ENCODE results near the gene PTGES. TPM values are rescaled to one million over a fixed set of nuclear protein-coding genes. Genes with fewer than 3 reads are reported as not detected.
A peak's percentile ranks its signal among the peaks of the same experiment; 100 is the strongest.

PTGES gene
- polyA plus RNA-seq, 3 donors: 0.29 to 1.8 (median 0.84) TPM

GRCh38 chr9:129701054-129701453 lies 51.8 kb downstream of the PTGES start:
- Histone ChIP-seq H2AFZ (ENCODE audit: insufficient read depth, low read depth, low read length, poor library complexity, severe bottlenecking) (no peak overlapping the region), H3K4me3 (replicated peaks in 1 of 3; ENCODE audit: low read depth in 2 of 3, low read length in 3 of 3) (no peak overlapping the region), H3K4me2 (replicated peaks; ENCODE audit: extremely low read depth, low read length, poor library complexity, severe bottlenecking) (no peak overlapping the region), H3K27me3 (ENCODE audit: control insufficient read depth in 2 of 2, insufficient read depth in 2 of 2, low read length in 2 of 2) (peaks cover 5 to 35% of the 10 kb centered on the region in 2 donors), H3K9me3 (replicated peaks in 1 of 2; ENCODE audit: control insufficient read depth in 1 of 2, insufficient read depth in 1 of 2, low read length in 2 of 2) (peaks cover 0 to 5% of the 10 kb centered on the region in 2 donors), H3K4me1 (ENCODE audit: control insufficient read depth in 1 of 2, insufficient read depth in 2 of 2, low read length in 2 of 2) (no peaks in the 10 kb centered on the region), H3K79me2 (ENCODE audit: insufficient read depth, low read length) (no peaks in the 10 kb centered on the region), H3K36me3 (replicated peaks in 1 of 2; ENCODE audit: control insufficient read depth in 1 of 2, insufficient read depth in 2 of 2, low read length in 2 of 2) (no peaks in the 10 kb centered on the region), H4K20me1 (ENCODE audit: insufficient read depth, low read length) (no peaks in the 10 kb centered on the region), H3K27ac (ENCODE audit: low read depth in 1 of 2, low read length in 2 of 2) (no peak overlapping the region), H3K9ac (ENCODE audit: insufficient read depth, low read length, poor library complexity, severe bottlenecking) (no peak overlapping the region)
- 53% methylated on average over 7 of the region's 11 CpGs for WGBS (ENCODE audit: insufficient coverage)
- Mint-ChIP-seq H3K4me1 (peaks cover 5% of the 10 kb centered on the region), H3K4me3 (peak overlapping the region in 1 of 2 donors; percentile 26), H3K36me3 (no peaks in the 10 kb centered on the region), H3K27ac (no peak overlapping the region), H3K9me3 (peaks cover 0 to 4% (median 0%) of the 10 kb centered on the region in 7 donors), H3K27me3 (ENCODE audit: low read depth in 3 of 3) (peaks cover 36 to 53% (median 44%) of the 10 kb centered on the region in 3 donors)
- intact Hi-C loops (cut with micrococcal nuclease): no loop called here
- no peak for TF ChIP-seq CTCF (IDR thresholded peaks at IDR 0.05)
- no peak for DNase-seq

GRCh38 chr9:129698254-129698757 lies 54.5 kb downstream of the PTGES start:
- no peaks in the 10 kb centered on the region for H3K4me1 ChIP-seq (ENCODE audit: control insufficient read depth in 1 of 2, insufficient read depth in 2 of 2, low read length in 2 of 2)
- peaks cover 5% of the 10 kb centered on the region for H3K4me1 Mint-ChIP-seq
- intact Hi-C loops (cut with micrococcal nuclease): no loop called here
- H3K9me3 ChIP-seq (replicated peaks in 1 of 2; ENCODE audit: control insufficient read depth in 1 of 2, insufficient read depth in 1 of 2, low read length in 2 of 2): peaks cover 0 to 5% of the 10 kb centered on the region in 2 donors
- H3K4me3 Mint-ChIP-seq: peak overlapping the region in 1 of 2 donors; percentile 69
- H3K4me3 ChIP-seq (replicated peaks in 1 of 3; ENCODE audit: low read depth in 2 of 3, low read length in 3 of 3): no peak overlapping the region
- H2AFZ ChIP-seq (ENCODE audit: insufficient read depth, low read depth, low read length, poor library complexity, severe bottlenecking): no peak overlapping the region
- H3K27me3 ChIP-seq (ENCODE audit: control insufficient read depth in 2 of 2, insufficient read depth in 2 of 2, low read length in 2 of 2): peaks cover 9 to 45% of the 10 kb centered on the region in 2 donors
- H3K36me3 ChIP-seq (replicated peaks in 1 of 2; ENCODE audit: control insufficient read depth in 1 of 2, insufficient read depth in 2 of 2, low read length in 2 of 2): no peaks in the 10 kb centered on the region
- no peak for DNase-seq
- H3K36me3 Mint-ChIP-seq: no peaks in the 10 kb centered on the region
- no peaks in the 10 kb centered on the region for H4K20me1 ChIP-seq (ENCODE audit: insufficient read depth, low read length)
- H3K4me2 ChIP-seq (replicated peaks; ENCODE audit: extremely low read depth, low read length, poor library complexity, severe bottlenecking): no peak overlapping the region
- no peak for TF ChIP-seq CTCF (IDR thresholded peaks at IDR 0.05)
- H3K27ac ChIP-seq (ENCODE audit: low read depth in 1 of 2, low read length in 2 of 2): no peak overlapping the region
- WGBS (ENCODE audit: insufficient coverage): 43% methylated on average over 12 of the region's 17 CpGs
- H3K9ac ChIP-seq (ENCODE audit: insufficient read depth, low read length, poor library complexity, severe bottlenecking): no peak overlapping the region
- H3K27me3 Mint-ChIP-seq (ENCODE audit: low read depth in 3 of 3): peaks cover 53 to 78% (median 56%) of the 10 kb centered on the region in 3 donors
- no peak overlapping the region for H3K27ac Mint-ChIP-seq
- no peaks in the 10 kb centered on the region for H3K79me2 ChIP-seq (ENCODE audit: insufficient read depth, low read length)
- H3K9me3 Mint-ChIP-seq: peaks cover 0 to 4% (median 0%) of the 10 kb centered on the region in 7 donors
